Measurements from ENCODE around the gene MTR. TPM values are rescaled to one million over a fixed set of nuclear protein-coding genes. Genes with fewer than 3 reads are reported as not detected.

MTR gene
- total RNA-seq, 1 experiment from 2014 or later = 35.5 TPM

DNA sequence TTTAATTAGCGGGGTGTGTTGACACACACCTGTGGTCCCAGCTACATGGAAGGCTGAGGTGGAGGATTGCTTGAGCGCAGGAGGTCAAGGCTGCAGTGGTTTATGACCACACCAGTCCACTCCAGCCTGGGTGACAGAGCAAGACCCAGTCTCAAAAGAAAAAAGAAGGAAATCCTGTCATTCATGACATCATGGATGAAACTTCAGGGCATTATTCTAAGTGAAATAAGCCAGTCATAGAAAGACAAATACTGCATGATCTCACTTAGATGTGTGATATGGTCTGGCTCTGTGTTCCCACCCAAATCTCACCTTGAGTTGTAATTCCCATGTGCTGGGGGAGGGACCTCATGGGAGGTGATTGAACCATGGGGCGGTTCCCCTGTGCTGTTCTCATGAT lies 126.5 kb downstream of the MTR start:
- H3K23me2 ChIP-seq (ENCODE audit: insufficient read length, low read depth, low read length, poor library complexity, severe bottlenecking) = no peaks in the 10 kb centered on the region
- H3K36me3 Mint-ChIP-seq (ENCODE audit: insufficient read depth in 1 of 3, low read depth in 3 of 3) = peaks cover 5 to 12% (median 6%) of the 10 kb centered on the region in 3 experiments
- WGBS (ENCODE audit: extremely low coverage, insufficient read length, low lambda C conversion rate) = no CpG with 5 or more reads among the region's 3 CpGs

More for the DNA sequence above, 126.5 kb downstream of the MTR start:
- Histone ChIP-seq H3K27me3 (ENCODE audit: insufficient read depth, low read length) (no peaks in the 10 kb centered on the region), H4K5ac (ENCODE audit: insufficient read length, low read depth, low read length) (no peak overlapping the region), H3K14ac (ENCODE audit: insufficient read depth, low read length) (no peak overlapping the region), H3K79me1 (ENCODE audit: insufficient read depth, low read depth, low read length, poor library complexity, severe bottlenecking) (no peaks in the 10 kb centered on the region), H2BK15ac (ENCODE audit: low read depth, low read length) (no peak overlapping the region), H4K8ac (replicated peaks; ENCODE audit: insufficient read length, low read depth, low read length) (no peak overlapping the region), H3K4me2 (ENCODE audit: insufficient read depth, insufficient read length, low read length) (no peak overlapping the region), H3K9ac (ENCODE audit: extremely low read depth, insufficient read length, low read length) (no peak overlapping the region), H3K23ac (ENCODE audit: insufficient read length, low read depth, low read length) (no peak overlapping the region), H2AK5ac (ENCODE audit: insufficient read length, low read length) (no peak overlapping the region), H3K79me2 (ENCODE audit: insufficient read depth, low read length) (no peaks in the 10 kb centered on the region), H4K91ac (ENCODE audit: insufficient read length, low read depth, low read length) (no peak overlapping the region), H3K4ac (ENCODE audit: low read depth, low read length) (no peak overlapping the region), H2BK20ac (ENCODE audit: low read depth, low read length, poor library complexity, severe bottlenecking) (no peak overlapping the region), H3K27ac (ENCODE audit: insufficient read length, low read depth, low read length) (no peak overlapping the region), H3K56ac (ENCODE audit: insufficient read length, low read depth, low read length) (no peak overlapping the region), H2BK12ac (ENCODE audit: insufficient read length, low read depth, low read length) (no peak overlapping the region), H3K4me1 (ENCODE audit: insufficient read depth, low read length) (no peaks in the 10 kb centered on the region), H2BK120ac (ENCODE audit: low read depth, low read length, poor library complexity, severe bottlenecking) (no peak overlapping the region), H3T11ph (ENCODE audit: low read length) (no peak overlapping the region), H3K9me3 (ENCODE audit: control insufficient read depth, low read depth, low read length) (no peaks in the 10 kb centered on the region), H4K20me1 (ENCODE audit: control insufficient read depth, insufficient read depth, insufficient read length) (no peaks in the 10 kb centered on the region), H2AFZ (ENCODE audit: low read length) (no peak overlapping the region), H3K18ac (ENCODE audit: insufficient read length, low read depth, low read length) (no peak overlapping the region), H2BK5ac (ENCODE audit: insufficient read length, low read length) (no peak overlapping the region)
- no peak for DNase-seq
- no peak overlapping the region for H3K4me3 Mint-ChIP-seq
- TF ChIP-seq, protein P1, sequence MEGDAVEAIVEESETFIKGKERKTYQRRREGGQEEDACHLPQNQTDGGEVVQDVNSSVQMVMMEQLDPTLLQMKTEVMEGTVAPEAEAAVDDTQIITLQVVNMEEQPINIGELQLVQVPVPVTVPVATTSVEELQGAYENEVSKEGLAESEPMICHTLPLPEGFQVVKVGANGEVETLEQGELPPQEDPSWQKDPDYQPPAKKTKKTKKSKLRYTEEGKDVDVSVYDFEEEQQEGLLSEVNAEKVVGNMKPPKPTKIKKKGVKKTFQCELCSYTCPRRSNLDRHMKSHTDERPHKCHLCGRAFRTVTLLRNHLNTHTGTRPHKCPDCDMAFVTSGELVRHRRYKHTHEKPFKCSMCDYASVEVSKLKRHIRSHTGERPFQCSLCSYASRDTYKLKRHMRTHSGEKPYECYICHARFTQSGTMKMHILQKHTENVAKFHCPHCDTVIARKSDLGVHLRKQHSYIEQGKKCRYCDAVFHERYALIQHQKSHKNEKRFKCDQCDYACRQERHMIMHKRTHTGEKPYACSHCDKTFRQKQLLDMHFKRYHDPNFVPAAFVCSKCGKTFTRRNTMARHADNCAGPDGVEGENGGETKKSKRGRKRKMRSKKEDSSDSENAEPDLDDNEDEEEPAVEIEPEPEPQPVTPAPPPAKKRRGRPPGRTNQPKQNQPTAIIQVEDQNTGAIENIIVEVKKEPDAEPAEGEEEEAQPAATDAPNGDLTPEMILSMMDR (conservative IDR thresholded peaks at IDR 0.05) = no peak
- peaks cover 19 to 23% of the 10 kb centered on the region in 2 experiments for H3K9me3 Mint-ChIP-seq
- H3K4me1 Mint-ChIP-seq = no peaks in the 10 kb centered on the region
- no peak overlapping the region for H3K27ac Mint-ChIP-seq
- no peaks in the 10 kb centered on the region for H3K27me3 Mint-ChIP-seq (ENCODE audit: low read depth)
